Activated CD4-positive, CD25-positive, alpha-beta regulatory T cell treated with anti-CD3 and anti-CD28 coated beads, Interleukin-2, amount 50 U/mL, for 24 hours (primary cell): ENCODE measurements around the gene PPP2R5C.

Experiments
- ATAC-seq, 2 donors: fragments of 150-1000 bp; cut with Tn5 transposase; one replicate each; pipeline ENCODE4 v1.10.0; 2021; ENCODE audit warnings: mild to moderate bottlenecking in 1 of 2, moderate library complexity in 1 of 2

Gene PPP2R5C

DNA sequence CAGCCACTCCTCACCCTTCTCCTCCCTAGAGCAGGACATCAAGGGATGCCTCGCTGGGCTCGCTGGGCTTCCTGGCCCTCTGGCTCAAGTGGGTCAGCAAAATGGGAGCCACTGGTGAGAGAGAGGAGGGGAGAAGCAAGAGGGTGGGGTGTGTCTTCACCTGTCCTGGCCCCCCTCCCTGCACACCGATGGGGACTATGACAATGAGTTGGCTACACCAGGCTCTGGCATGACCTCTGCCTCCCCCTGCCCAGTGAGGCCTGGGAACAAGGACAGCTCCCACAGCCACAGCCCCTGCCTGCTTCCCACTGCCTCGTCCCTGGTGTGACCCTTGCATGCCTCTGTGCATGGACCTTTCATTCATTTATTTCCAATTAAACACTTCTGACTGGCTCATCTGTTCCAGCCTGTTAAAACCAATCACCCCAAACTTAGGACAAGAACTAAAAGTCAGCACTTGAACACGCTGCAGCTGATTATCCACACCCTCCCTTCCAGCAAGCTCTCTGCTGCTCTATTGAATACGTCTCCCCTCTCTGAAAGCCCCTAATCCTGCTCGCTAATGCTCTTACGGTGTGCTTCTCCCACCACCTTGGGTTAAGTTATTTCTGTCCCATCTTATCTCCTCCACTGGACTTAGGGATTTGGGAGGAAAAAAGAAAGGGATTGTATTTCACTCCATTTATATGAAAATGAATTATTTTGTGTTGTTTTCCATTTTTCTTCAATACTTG lies 5.8 kb upstream of the PPP2R5C start:
- no peak for ATAC-seq

DNA sequence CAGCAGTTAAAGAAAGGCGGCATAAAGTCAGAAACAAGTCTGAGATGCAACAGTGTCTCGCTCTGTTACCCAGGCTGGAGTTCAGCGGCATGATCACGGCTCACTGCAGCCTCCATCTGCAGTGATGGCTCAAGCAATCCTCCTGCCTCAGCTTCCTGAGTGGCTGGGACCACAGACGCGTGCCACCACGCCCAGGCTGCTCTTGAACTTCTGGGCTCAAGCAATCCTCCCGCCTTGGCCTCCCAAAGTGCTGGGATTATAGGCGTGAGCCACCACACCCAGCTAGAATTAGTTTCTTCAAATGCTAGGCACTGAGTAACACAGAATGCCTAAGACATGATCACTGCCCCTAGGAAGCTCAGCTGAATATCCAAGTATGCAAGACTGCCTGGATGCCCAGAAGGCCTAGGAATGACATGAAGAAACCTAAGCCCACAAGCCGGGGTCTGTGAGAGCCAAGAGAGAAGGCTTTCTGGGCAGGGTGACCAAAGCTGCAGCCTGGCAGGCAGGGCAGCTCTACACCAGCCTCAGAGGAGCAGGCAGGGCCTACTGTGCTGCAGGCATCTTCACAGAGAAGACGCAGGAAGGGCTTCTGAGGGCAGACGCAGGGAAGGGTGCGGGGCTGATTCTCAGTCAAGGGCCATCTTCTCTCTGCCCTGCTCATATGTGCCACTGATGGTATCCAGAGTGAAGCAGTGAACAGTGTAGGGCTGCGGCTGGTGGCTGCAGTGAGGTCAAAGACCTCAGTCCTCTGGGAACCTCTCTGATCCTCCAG lies 4.3 kb upstream of the PPP2R5C start:
- ATAC-seq, result no peak

DNA sequence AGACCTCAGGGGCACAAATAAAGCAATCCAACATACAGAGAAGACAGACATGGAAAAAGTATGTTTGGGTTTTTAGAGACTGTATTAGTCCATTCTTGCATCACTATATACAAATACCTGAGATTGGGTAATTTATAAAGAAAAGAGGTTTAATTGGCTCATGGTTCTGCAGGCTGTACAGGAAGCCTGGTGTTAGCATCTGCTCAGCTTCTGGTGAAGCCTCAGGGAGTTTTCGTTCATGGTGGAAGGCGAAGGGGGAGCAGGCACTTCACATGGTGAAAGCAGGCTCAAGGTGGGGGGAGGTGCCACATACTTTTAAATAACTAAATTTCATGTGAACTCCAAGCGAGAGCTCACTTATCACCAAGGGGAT lies 3.7 kb upstream of the PPP2R5C start:
- no peak for ATAC-seq

DNA sequence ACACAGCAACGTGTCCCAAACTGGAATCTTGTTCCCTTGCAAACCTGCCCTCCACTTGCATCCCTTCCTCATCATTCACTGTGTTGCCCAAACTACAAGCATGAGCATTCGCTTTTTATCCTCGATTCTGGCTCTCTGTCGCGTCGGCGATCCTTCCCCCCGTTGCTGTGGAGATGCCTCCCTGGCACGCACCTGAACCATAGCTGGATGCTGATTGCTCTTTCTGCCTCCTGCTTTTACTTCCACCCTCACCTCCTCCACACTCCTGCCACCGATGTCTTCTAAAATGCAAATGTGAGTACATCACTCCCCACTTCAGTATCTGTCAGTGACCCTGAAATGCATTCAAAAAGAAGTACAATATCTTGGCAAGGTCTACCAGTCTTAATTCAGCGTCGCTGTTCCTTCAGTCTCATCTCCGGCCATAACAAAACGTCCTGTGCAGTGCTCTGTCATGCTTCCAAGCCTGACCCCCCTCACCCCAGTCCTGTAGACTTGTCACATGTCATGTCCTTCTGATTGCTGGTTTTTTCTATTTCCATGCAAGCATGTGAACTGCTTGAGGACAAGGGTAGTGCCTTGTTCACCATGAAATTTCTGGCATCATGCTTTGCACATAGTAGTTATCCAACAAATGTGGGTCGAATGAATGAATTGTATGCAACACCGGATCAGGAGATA lies 2.5 kb upstream of the PPP2R5C start:
- no peak for ATAC-seq

DNA sequence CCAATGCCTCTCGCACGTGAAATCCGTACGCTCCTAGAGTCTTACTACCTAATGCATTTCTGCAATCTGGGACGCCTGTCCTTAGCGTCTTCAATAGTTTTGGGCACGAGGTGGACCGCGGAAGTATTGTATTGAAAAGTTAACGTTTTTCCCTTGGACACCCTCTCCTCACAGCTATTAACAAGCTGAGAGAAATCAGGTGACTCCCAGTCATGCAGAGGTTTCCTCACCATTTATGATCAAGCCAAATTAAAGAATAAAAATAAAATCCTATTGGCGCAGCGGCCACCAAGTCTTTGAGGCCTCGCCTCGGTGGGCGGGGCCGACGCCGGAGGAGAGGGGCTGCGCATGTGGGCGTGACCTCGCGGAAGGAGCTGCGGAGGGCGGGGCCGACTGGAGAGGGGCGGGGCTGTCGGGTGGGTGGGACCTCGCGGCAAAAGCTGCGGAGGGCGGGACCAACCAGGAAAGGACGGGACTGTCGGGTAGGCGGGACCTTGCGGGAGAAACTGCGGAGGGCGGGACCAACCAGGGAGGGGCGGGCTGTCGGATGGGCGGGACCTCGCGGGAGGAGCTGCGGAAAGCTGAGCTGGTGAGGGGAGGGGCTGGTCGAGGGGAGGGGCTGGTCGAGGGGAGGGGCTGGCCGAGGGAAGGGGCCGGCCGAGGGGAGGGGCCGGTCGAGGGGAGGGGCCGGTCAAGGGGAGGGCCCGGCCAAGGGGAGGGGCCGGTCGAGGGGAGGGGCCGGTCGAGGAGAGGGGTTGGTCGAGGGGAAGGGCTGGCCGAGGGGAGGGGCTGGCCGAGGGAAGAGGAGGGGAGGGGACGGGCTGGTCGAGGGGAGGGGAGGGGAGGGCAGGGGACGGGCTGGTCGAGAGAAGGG lies 1.1 kb upstream of the PPP2R5C start:
- ATAC-seq, result peak; percentile 53 to 62

- ATAC-seq, result peak; percentile 3 to 11
These were observed 496 bp downstream of the PPP2R5C start for GRCh38 chr14:101761881-101762529.

GRCh38 chr14:101762530-101763101 lies 1.1 kb downstream of the PPP2R5C start:
- no peak for ATAC-seq

DNA sequence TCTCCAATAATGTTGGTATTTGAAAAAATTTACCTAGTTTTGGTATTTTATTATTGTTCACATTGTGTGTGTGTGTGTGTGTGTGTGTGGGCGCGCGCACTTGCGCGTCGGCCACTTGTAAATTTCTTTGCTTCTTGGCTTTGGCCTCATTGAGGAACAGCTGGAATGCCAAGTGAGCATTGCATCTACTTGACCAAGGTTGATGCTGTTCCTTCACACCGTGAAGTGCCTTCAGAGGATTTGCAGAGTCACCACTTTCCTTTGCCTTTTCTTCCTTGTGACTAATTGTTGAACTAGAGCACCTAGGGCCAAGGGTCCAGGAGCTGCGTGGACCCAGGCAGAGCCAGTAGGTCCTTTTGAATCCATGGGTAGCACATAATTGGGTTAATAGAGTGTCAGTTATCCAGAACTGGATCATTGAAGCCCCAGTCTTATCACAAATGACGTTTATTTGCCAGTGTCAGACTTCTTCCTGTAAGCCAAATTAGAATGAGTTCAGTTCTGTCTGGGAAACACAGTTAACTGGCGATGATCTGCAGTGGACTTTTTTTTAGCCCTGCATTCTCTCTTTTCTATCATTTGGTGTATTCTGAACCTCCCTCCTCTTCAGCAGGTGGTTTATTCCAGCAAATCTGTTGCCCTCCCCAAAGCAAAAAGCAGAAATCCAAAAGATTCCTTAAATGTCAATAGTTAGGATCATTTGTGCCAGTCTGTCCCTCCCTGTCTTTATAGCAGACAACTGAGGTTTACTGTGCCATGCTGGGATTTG lies 2.6 kb downstream of the PPP2R5C start:
- ATAC-seq, result no peak

GRCh38 chr14:101767618-101768362 lies 6.3 kb downstream of the PPP2R5C start:
- no peak for ATAC-seq

DNA sequence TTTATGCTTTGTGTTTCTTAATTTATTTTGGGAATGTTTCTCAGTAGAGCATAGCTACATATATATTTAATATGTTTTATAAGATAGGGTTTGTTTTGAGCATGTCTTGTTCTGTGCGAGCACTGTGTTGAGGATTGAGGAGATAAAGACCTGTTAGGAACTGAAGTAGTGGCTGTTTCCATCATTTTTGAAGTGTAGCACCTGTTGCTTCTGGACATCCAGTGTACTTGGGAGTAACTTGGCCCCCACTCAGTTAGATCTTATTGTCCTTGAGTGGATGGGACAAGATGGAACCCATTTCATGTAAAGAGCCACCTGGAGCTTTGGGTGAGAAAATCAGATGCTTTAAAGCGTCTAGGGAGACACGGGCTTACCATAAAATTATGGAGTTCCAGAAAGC lies 8.7 kb downstream of the PPP2R5C start:
- ATAC-seq, result no peak

DNA sequence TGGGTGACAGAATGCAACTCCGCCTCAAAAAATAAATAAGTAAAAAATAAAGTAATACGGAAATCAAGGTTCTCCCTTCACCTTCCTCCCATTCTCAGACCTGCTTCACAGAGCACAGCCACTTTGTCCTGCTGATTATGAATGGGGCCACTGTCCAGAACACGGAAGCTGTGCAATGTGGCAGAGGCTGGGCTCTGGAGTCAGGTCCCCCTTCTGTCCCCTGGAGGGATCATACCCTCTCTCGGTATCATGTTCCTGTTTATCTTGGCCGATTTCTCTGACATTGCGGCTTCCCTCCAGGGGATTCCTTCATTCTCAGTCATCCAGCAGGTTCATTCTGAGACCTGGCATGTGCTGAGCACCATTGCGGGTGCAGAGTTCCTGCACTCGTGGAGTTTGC lies 11.3 kb downstream of the PPP2R5C start:
- ATAC-seq, result no peak

- ATAC-seq, result no peak
These were observed 11.9 kb downstream of the PPP2R5C start for GRCh38 chr14:101773378-101773777.

DNA sequence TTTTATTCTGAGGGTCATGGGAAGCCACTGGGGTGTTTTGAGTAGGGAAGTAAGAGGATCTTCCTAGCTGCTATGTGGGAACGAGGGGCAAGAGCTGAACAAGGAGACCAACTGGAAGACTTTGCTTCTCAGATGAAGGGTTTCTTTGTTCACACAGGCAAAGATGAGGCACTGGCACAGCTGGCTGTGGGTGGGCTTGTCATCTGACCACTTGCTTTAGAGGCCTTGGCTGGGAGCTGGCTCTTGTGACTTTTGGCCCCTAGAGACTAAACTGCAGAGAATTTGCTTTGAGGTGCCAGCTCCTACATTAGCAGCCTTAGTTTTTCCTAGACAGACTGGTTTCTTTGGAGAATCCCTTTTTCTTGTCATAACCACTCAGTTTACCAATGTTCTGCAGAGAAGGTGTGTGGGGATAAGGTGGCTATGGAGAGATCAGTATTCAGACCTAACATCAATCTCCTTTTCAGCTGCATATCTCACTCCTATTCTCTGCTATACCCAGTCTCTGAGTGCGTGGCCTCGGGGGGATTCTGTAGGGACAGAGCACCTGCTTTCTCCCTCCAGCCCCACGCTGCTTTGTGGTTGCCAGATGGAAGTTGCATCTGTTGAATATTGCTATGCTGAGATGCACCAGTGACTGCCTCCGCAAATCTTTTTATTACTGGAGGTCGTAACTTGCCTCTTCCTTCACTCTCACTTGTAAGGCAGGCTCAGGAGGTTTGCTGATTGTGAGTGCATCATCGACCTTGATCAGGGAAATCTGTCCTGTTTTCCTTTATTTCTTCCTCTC lies 12.7 kb downstream of the PPP2R5C start:
- ATAC-seq, result no peak

- ATAC-seq, result no peak
These were observed 13.3 kb downstream of the PPP2R5C start for GRCh38 chr14:101774814-101775213.

- no peak for ATAC-seq
These were observed 14.3 kb downstream of the PPP2R5C start for GRCh38 chr14:101775826-101776225.

- ATAC-seq, result no peak
These were observed 14.8 kb downstream of the PPP2R5C start for GRCh38 chr14:101776344-101776743.

- no peak for ATAC-seq
These were observed 18.9 kb downstream of the PPP2R5C start for GRCh38 chr14:101780390-101780789.

DNA sequence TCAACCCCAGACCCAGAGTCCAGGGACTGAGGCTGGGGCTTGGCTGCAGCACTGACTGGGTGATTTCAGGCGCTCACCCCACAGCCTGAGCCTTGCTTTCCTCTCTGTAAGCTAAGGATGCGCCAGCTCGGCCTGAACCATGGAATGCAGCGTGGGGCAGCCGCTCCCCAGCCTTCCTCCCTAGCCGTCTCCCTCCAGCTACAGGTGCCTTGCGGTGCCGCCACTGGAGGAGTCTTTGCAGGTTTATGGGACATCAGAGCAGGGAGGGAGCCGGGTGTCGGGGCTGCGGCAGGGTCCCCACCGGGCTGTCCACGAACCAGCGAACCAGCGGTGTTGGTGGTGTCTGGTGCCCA lies 19.4 kb downstream of the PPP2R5C start:
- peak in 1 of 2 donors; percentile 18 for ATAC-seq

- peak; percentile 51 to 55 for ATAC-seq
These were observed 19.9 kb downstream of the PPP2R5C start for GRCh38 chr14:101781240-101782061.
